Osteocyte (in vitro differentiated cells): Measurements from ENCODE around the gene IFT122. TPM values are rescaled to one million over a fixed set of nuclear protein-coding genes. Genes with fewer than 3 reads are reported as not detected.
"Not testable (repeated sequence)": the region's sequence is repeated elsewhere in the genome, so short reads cannot be mapped to it uniquely, and the experiment has no call there.

Experiments
- DNase-seq: peaks from one replicate; pipeline ENCODE4 v3.0.0; 2021; ENCODE audit warnings: mixed read lengths; ENCODE audit not compliant: unreplicated experiment; ENCODE audit errors: extremely low spot score
- H3K27ac Mint-ChIP-seq: one replicate; pipeline ENCODE4 v1.8.0; 2021; ENCODE audit warnings: mild to moderate bottlenecking, mixed read lengths; ENCODE audit not compliant: unreplicated experiment
- H3K27me3 Mint-ChIP-seq: one replicate; pipeline ENCODE4 v1.8.0; 2021; ENCODE audit warnings: mixed read lengths; ENCODE audit not compliant: unreplicated experiment
- H3K36me3 Mint-ChIP-seq: one replicate; pipeline ENCODE4 v1.8.0; 2021; ENCODE audit warnings: mixed read lengths; ENCODE audit not compliant: unreplicated experiment
- H3K4me1 Mint-ChIP-seq: one replicate; pipeline ENCODE4 v1.8.0; 2021; ENCODE audit warnings: mixed read lengths; ENCODE audit not compliant: unreplicated experiment
- H3K4me3 Mint-ChIP-seq: one replicate; pipeline ENCODE4 v1.8.0; 2021; ENCODE audit warnings: mild to moderate bottlenecking, moderate library complexity, mixed read lengths; ENCODE audit not compliant: unreplicated experiment
- H3K9me3 Mint-ChIP-seq: one replicate; pipeline ENCODE4 v1.8.0; 2021; ENCODE audit warnings: mixed read lengths; ENCODE audit not compliant: unreplicated experiment
- total RNA-seq: library from RNA; stranded (reverse); gene quantifications from 2 replicates; pipeline ENCODE4 v1.2.1, GENCODE V29; 2021
- TF ChIP-seq, protein P1 (sequence below): fragments of 200-600 bp; sonication (generic); IDR thresholded peaks from 2 replicates; pipeline ENCODE4 v1.5.0; 2021; ENCODE audit warnings: antibody characterized with exemption, mild to moderate bottlenecking, moderate library complexity

IFT122 gene
- total RNA-seq, 1 donor from 2014 or later: 25.9 TPM

DNA sequence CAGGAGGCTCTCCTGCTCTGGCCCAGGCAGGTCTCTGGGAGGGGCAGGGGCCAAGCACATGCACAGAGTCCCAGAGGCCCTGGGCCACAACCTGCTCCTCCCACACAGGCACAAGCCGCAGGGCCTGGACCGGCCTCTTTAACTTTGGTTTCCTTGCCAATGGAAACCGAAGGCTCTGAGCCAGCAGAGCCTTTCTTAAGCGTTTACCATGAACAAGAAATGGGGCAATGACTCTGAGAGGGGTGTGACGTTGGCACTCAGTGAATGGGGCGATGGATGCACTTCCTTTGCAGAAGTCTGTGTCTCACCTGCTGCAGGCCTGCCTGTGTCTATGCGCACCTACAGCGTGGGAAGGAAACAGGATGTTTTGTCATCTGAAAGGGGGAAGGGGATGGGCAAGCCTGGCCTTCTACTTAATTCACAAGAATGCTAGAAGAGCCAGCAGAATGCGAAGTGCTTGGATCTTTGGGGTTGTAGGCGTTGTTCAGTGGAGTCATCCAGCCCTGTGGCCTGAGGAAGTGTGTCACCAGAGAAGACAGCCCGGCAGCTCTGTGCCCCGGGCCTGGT lies 41.8 kb downstream of the IFT122 start:
- H3K36me3 Mint-ChIP-seq: peaks cover 31% of the 10 kb centered on the region
- H3K4me3 Mint-ChIP-seq: no peak overlapping the region
- no peak overlapping the region for H3K27ac Mint-ChIP-seq
- peaks cover 26% of the 10 kb centered on the region for H3K4me1 Mint-ChIP-seq
- DNase-seq: no peak
- no peaks in the 10 kb centered on the region for H3K9me3 Mint-ChIP-seq
- TF ChIP-seq, protein P1, sequence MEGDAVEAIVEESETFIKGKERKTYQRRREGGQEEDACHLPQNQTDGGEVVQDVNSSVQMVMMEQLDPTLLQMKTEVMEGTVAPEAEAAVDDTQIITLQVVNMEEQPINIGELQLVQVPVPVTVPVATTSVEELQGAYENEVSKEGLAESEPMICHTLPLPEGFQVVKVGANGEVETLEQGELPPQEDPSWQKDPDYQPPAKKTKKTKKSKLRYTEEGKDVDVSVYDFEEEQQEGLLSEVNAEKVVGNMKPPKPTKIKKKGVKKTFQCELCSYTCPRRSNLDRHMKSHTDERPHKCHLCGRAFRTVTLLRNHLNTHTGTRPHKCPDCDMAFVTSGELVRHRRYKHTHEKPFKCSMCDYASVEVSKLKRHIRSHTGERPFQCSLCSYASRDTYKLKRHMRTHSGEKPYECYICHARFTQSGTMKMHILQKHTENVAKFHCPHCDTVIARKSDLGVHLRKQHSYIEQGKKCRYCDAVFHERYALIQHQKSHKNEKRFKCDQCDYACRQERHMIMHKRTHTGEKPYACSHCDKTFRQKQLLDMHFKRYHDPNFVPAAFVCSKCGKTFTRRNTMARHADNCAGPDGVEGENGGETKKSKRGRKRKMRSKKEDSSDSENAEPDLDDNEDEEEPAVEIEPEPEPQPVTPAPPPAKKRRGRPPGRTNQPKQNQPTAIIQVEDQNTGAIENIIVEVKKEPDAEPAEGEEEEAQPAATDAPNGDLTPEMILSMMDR: no peak
- H3K27me3 Mint-ChIP-seq: no peaks in the 10 kb centered on the region

DNA sequence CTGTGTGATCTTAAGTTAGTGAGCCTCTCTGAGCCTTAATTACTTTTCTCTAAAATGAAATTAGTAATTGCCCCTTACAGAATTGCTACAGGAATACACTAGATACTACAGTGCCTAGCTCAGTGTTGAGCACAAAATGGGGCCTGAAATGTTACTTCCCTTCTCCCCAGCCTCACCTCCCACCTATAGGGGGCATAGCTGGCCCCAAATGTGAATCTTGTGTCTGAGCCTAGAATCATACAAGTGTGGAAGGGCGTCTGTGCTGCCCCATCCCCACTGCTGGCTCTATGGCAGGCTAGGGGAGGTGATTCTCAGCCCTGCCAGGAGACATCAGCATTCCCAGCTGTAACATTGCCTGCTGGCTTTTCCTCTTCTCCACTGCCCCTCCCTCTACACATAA lies 42.7 kb downstream of the IFT122 start:
- no peaks in the 10 kb centered on the region for H3K27me3 Mint-ChIP-seq
- H3K9me3 Mint-ChIP-seq: no peaks in the 10 kb centered on the region
- peaks cover 25% of the 10 kb centered on the region for H3K36me3 Mint-ChIP-seq
- TF ChIP-seq, protein P1: peak; percentile 25
- DNase-seq: no peak
- no peak overlapping the region for H3K27ac Mint-ChIP-seq
- H3K4me3 Mint-ChIP-seq: no peak overlapping the region
- peaks cover 30% of the 10 kb centered on the region for H3K4me1 Mint-ChIP-seq

DNA sequence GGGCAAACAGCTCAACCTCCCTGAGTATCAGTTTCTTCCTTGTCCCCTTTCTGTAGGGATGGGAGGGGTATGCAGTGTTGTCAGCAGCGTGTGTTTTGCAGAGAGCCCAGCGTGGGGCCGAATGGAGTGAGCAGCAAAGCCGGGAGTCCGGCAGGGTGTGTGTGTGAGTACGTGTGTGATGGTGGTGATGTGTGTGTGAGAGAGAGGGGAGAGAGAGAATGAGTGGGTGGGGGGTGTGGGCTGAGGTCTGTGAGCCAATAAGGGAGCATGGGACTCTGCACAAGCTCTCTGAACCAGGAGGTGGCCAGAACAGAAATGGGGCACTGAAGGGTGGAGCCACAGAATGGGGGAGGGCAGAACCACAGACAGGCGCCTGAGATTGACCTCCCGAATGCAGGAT lies 43.8 kb downstream of the IFT122 start:
- Mint-ChIP-seq H3K27me3 (no peaks in the 10 kb centered on the region), H3K36me3 (peaks cover 25% of the 10 kb centered on the region), H3K9me3 (no peaks in the 10 kb centered on the region), H3K27ac (no peak overlapping the region), H3K4me3 (no peak overlapping the region), H3K4me1 (peaks cover 30% of the 10 kb centered on the region)
- DNase-seq: no peak
- TF ChIP-seq, protein P1: no peak

- Mint-ChIP-seq H3K27ac (peak overlapping the region; percentile 67), H3K4me1 (peaks cover 30% of the 10 kb centered on the region), H3K36me3 (peaks cover 19% of the 10 kb centered on the region)
- not testable (repeated sequence) for H3K27me3 Mint-ChIP-seq, H3K4me3 Mint-ChIP-seq, H3K9me3 Mint-ChIP-seq, DNase-seq
Observed at GRCh38 chr3:129485146-129485545, 45.1 kb downstream of the IFT122 start.

DNA sequence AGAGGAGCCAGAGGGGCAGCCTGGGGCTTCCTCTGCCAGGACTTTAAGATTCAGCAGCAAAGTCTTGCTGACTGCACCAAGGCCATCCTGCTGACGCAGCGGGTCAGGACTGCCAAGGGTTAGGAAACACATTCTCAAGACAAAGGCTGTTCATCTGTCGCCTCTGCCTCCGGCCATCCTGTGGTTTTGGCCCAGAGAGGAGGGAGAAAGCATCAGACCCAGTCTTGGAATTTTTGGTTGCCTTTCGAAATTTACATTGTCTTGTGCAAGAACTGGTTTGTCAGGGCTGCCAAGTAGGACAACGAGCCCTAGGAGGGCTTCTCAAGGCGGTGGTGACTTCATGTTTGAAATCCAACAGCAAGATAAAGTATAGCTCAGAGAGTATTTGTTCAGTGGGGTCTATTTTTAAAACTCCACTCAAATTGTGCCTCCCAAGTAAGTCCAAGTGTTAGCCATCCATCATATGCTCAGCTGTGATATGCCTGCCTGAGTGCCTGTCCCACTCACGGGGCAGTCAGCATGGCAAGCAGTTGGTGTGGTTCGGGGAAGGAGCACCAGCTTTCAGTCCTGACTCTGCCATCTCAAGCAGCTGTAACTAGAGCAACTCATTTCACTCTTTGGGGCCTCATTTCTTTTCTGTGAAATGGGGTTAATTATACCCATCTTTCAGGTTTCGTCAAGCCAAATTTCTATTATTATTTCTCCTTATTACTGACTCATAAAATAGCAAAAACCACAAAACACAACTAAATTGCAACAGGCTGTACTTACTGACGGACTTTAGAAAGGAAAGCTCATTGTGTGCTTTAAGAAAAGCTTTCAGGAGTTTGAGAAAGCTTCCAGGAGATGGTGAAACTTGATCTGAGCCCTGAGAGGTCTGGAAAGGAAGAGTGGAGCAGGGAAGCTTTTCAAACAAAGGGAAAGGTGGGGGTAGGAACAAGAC lies 46.0 kb downstream of the IFT122 start:
- Mint-ChIP-seq H3K4me1 (peaks cover 34% of the 10 kb centered on the region), H3K36me3 (peaks cover 13% of the 10 kb centered on the region), H3K27me3 (no peaks in the 10 kb centered on the region), H3K9me3 (no peaks in the 10 kb centered on the region), H3K27ac (peak overlapping the region; percentile 67), H3K4me3 (no peak overlapping the region)
- DNase-seq: no peak
- TF ChIP-seq, protein P1: no peak
